ENCODE measurements around the gene DEK.
"Not testable (repeated sequence)": the region's sequence is repeated elsewhere in the genome, so short reads cannot be mapped to it uniquely, and the experiment has no call there.

Gene DEK

GRCh38 chr6:18187701-18188100 is 76.6 kb downstream of the DEK start:
- no peak for DNase-seq

DNA sequence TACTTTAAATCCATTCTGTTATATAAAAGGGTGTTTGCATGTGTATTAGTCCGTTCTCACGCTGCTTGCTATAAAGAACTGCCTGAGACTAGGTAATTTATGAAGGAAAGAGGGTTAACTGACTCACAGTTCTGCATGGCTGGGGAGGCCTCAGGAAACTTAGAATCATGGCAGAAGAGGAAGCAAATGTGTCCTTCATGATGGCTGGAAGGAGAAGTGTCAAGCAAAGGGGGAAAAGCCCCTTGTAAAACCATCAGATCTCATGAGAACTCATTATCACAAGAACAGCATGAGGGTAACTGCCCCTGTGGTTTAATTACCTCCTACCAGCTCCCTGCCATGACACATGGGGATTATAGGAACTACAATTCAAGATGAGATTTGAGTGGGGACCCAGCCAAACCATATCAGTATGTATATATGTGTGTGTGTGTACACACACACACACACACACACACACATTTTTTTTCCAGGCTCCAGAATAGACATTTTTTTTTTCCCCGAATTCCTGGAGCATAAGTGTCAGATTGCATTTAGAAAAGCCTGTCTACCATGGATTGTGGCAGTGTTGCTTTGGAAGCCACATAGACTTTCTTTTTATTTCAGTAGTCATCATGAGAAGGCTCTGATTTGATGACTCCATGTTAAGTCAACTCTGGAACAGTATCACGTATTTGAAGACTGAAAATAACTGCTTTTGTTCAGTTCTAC is 77.6 kb downstream of the DEK start:
- DNase-seq, result no peak

- DNase-seq, result no peak
These were observed 78.3 kb downstream of the DEK start for GRCh38 chr6:18186033-18186432.

GRCh38 chr6:18185624-18186023 is 78.7 kb downstream of the DEK start:
- DNase-seq, result no peak

DNA sequence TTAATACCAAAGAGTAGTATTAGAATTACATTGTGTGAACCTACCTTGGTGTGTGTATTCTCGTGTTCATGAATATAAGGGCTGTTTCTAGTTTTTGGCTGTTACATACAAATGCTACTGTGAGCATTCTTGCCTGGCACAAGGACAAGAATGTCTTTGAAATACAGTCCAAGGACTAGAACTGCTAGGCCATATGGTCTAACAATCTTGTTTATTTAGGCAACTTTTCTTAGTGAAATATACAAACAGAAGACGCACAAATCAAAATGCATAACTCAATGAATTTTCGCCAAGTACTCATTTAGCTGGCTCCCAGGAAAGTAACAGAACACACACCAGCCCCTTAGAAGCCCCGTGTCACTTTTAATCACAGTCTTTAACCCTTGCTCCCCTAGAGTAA is 80.6 kb downstream of the DEK start:
- DNase-seq, result no peak

- DNase-seq, result no peak
These were observed 81.8 kb downstream of the DEK start for GRCh38 chr6:18182568-18182967.

GRCh38 chr6:18179770-18180356 is 84.5 kb downstream of the DEK start:
- no peak for DNase-seq

DNA sequence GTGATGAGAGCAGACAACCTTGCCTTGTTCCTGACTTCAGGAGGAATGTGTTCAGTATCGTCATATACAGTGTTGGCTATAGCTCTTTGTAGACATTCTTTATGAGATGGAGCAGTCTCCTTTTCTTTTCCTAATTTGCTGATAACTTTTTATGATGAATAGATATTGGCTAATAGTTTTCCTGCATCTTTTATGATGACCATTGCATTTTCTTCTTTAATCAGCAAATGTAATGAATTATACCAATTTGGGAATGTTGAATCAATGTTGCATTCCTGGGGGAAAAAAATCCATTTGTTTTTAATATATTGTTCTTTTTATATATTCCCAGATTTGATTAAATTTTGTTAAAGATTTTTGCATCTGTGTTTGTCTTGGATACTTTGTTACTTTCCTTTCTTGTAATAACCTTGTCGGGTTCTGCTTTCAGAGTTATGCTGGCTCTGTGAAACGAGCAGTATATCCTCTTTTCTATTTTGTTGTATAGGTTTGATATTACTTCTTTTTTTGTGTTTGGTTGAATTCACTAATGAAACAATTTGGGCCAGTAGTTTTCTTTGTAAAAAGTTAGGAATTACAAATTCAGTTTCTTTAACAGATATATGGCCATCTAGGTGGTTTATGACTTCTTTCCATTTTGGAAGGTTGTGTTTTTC is 85.2 kb downstream of the DEK start:
- DNase-seq, result no peak

GRCh38 chr6:18177286-18177965 is 86.9 kb downstream of the DEK start:
- no peak for DNase-seq

- not testable (repeated sequence) for DNase-seq
These were observed 88.1 kb downstream of the DEK start for GRCh38 chr6:18176198-18176597.
